GM18526 (cell line): ENCODE measurements around the gene ACAP2.

ENCODE experiments used
- POLR2A ChIP-seq: IDR thresholded peaks from 3 replicates; pipeline ENCODE4 v1.6.1; 2011; ENCODE audit not compliant: insufficient read length; ENCODE audit errors: extremely low read depth

ACAP2 gene

DNA sequence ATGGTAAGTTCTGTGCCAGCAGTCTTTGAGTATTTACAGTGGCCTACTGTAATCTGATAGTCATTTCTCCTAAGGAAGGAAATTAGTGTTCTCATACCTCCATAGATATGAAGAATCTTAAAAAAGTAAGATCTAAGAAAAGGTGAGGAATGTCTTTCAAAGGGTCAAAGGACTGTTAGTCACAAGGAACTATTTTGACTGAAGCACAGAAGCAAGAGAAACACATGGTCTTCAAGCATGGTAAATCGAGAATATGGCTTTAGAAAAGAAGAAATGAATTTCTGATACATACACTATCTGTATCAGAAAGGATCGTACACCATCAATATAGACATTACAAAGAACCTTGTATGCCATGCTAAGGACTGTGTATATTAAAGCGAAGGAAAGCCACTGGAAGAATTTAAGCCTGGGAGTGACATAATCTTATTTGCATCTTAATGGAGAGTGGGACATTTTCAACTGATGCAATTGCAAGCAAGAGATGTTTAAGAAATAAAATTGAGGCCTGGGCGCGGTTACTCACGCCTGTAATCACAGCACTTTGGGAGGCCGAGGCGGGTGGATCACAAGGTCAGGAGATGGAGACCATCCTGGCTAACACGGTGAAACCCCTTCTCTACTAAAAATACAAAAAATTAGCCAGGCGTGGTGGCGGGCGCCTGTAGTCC is 5.5 kb upstream of the ACAP2 start:
- TF ChIP-seq POLR2A: no peak

DNA sequence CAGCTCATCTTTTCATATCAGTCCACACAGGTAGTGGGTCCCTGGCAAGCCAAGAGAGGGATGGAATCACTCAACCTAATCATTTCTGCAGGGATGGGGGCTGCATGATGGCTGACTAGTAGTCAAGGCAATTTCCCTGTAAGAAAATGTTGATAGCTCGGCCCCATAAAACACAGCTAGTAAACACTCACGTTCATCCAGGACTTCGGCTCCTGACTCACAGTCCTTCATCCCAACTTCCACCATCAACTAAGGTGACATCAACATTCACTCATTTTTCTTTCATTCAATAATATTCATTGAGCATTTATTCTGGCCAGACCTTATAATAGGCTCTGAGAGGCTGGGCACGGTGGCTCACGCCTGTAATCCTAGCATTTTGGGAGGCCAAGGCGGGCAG is 4.4 kb upstream of the ACAP2 start:
- no peak for TF ChIP-seq POLR2A

DNA sequence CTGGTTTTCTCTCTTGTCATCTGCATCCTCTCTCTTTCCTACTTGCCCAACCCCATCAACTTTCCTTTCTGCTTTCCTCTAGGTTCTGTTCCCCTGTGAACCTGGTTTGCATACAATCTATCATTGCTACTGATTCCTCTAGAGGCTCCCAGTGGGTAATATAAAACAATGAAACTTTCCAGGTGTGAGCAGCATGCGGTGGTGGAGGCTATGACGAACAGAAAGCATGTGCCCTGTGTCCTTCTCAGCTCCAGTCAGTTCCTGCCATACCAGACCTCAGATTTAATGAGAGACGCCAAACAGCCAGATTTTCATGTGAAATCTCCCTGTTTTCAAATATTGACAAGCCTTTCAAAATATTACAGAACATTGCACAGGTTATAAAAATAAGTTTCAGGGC is 3.5 kb upstream of the ACAP2 start:
- TF ChIP-seq POLR2A: no peak

DNA sequence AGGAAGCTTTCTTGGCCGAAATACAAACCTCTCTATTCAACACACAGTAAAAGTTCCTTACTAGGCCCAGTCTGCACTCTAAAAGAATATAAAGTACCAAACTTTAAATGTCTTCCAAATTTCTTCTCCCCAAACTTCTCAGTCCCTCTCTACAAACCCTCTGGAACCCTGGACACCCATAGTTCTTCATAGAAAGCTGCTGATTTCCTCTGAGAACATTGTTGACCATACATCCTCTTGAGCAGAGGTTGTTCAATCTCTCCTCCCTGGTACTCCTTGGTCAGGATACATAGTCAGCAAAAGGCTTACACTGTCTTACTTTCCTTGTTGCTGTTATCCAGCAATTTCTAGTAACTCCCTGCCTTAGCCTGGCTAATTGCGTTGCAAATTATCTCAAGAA is 3.1 kb upstream of the ACAP2 start:
- no peak for TF ChIP-seq POLR2A

DNA sequence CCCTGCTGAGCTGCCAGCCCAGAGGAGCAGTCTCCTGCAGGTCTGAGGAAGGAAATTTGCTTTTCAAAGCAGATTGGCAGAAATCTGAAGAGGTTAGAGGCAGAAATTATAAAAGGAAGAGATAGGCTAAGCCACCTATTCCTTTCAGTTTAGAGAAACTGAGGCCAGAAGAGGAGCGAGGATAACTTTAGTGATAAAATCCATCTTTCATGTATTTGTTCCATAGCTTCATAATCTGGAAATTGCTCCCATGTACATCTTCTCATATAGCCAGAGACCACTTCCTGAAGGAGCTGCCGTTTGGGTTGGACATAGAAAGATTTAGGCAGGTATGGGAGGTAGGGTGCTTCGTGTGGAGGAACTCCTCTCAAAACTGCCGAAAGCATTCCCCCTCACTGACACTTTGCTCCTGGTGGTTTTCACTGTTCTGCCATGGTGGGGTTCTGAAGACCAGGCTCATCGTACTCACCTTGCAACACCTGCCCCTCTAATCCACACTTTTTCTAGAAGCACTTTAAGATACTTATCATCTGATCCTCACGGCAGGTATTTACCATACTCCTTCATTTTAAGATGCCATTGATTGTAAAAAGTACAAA is 670 bp upstream of the ACAP2 start:
- no peak for TF ChIP-seq POLR2A

DNA sequence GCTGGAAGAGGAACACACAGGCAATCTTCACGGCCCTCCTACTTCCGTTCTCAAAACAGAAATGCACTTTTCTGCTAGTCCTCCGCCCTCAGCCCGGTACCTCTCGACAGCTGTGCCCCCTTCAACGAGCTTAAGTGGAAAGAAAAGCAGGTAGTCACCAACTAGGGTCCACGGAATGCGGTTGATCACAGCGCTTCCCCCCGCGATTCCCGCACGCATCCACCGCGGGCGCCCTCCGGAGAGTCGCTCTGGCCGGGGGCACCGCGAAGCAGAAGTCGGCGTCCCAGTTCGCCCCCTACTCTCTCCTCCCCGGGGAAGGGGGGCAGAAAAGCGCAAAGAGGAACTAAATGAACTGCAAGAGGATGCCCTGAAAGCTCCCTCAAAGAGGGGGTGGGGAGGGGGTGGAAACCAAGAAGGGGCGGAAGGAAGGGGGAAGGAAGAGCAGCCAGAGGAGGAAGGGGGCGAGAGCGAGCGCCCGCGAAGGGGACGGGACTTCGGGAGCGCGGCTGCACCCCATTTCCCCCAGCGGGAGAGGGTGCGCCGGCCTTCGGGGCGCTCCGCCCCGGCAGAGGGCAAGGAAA is 738 bp downstream of the ACAP2 start:
- TF ChIP-seq POLR2A: no peak

DNA sequence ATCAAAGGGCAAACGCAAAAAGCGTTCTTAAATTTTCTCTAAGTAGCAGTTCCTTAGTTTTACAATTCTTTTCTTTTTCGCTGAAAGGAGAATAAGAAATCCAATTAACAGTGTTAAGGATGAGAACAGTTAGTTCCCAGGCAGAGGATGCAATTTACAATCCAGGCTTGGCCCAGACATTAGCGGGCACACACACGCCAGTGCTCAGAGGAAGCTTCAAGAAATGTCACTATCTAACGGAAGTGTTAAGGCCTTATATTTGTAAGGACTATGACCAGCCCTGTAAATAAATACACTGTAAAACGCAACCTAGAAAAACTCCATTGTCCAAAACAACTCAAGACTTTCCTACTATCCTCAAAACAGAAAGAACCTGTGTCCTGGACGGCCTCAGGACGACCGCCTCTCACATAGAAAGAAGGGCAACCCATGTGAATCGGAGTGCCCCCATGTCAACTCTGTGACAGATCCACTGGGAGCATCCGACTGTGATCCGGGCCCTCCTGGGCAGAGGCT is 1.3 kb downstream of the ACAP2 start:
- TF ChIP-seq POLR2A: no peak

DNA sequence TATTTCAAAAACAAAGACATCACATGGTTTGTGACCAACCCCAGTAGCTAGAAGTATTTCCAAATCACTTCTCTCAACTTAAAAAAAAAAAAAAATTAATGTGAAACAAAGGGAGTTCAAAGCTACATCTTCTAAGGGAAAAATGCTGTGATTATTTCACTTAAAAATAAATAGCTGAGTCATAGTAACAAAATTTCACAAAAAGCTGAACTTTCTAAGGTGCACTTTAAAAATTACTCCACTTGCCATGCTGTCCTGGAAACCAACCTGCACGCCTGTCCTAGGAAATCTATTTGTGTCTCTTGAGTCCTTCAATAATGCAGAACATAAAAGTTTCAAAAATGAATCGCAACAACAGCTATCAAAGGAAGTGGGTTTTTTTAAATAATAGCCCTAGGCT is 1.8 kb downstream of the ACAP2 start:
- TF ChIP-seq POLR2A: no peak

DNA sequence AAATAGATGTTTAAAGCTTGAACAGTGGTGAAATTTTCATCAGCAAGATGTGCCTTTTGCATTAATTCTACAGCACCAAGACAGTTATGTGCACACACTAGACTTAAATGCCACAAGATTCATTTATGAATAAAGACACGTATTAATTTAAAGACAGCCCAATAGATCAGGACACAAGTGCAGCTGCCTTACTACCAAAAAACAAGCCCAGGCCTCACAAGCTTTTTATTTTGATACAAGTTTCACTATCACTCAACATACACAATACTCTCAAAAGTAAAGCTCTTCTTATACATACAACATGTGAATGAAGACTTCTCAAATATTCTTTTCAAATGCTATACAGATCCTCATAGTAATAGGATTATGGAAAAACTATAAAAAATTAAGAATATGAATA is 2.4 kb downstream of the ACAP2 start:
- no peak for TF ChIP-seq POLR2A

DNA sequence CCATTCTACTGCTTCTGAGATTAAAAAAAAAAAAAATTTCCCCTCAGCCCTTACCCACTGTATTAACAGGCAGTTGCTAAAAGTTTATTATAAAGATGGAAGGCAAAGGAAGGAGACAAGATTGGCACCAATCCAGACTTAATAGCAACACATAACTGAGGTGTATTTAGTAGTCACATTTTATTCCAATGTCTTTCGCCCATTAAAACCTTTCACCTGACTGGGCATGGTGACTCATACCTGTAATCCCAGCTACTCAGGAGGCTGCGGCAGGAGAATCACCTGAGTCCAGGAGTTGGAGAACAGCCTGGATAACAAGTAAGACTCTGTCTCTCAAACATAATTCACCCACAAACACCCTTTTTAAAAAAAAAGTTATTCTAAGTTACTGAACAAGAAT is 4.4 kb downstream of the ACAP2 start:
- no peak for TF ChIP-seq POLR2A

DNA sequence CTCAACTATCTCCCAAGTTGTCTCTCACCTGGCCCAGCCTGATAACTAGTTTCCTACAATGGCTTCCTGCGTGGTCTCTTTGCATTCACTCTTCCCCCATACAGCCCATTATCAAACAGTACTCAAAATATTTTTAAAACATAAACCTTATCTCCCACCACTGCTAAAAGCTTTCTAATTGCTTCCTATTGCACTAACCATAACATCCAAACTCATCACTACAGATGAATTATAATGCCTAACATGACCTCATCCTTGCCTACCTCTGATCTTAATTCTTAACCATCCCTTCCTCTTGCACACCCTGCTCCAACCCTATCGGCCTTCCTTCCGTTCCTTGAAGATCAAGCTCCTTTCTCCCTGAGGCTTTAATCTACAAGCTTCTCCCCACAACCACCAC is 17.0 kb downstream of the ACAP2 start:
- TF ChIP-seq POLR2A: no peak

DNA sequence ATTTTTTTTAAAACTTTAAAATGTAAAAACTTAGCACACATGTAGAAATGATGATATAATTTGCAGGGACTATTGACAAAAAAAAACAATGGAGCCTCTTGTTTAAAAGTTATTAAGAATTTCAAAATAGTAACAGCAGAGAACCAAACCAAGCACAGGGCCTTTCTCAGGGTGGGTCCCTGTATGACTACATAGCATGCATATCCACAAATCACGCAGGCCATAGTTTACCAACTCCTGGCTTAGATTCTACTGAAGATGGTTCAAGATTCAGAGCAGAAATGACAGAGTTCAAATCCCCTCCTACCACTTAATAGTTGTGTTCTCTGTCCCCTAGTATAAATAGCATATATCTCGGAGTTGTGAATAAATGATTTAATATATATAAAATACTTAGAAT is 19.0 kb downstream of the ACAP2 start:
- no peak for TF ChIP-seq POLR2A

DNA sequence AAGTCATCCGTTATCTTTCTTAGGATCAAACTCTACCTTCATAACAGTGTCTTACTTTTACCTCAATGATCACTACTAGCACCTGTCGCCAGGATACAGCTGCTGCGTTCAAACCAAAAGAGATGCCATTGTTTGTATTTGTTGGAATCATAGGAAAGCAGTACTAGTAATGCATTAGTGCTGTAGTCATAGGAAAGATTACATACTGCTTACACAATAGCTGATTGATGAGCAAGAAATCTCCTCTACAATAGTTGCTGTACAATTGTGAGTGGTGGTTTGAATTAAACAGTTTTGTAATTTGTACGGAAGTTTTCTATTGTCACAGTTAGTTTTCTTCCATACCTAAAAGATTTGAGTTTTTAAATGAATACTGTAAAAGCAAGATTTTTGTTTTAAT is 21.4 kb downstream of the ACAP2 start:
- no peak for TF ChIP-seq POLR2A

DNA sequence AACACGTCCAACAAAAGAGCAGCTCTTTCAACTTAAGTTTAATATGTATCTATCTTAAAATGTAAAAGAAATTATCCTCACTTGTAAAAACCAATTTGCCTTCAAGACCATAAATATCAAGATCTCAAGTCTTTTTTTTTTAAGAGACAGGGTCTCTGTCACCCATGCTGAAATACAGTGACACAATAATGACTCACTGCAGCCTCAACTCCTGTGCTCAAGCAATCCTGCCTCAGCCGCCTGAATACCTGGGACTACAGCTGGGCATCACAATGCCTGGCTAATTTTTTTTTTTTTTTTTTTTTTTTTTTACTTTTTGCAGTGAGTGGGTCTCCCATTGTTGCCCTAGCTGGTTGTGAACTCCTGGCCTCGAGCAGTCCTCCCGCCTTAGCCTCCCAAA is 26.0 kb downstream of the ACAP2 start:
- no peak for TF ChIP-seq POLR2A

DNA sequence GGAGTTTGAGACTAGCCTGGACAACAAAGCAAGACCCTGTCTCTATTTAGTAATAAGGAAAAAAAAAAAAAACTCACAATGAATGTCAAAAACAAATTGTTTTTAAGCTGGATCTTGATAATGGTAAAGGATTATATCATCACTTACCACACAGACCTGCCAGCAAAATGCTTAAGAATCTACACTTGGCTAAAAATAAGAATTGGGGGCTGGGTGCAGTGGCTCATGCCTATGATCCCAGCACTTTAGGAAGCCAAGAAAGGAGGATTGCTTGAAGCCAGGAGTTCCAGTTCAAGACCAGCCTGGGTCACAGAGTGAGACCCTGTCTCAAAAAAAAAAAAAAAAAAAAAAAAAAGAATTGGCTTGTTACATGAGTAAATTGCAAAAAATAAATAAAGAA is 31.0 kb downstream of the ACAP2 start:
- TF ChIP-seq POLR2A: no peak

DNA sequence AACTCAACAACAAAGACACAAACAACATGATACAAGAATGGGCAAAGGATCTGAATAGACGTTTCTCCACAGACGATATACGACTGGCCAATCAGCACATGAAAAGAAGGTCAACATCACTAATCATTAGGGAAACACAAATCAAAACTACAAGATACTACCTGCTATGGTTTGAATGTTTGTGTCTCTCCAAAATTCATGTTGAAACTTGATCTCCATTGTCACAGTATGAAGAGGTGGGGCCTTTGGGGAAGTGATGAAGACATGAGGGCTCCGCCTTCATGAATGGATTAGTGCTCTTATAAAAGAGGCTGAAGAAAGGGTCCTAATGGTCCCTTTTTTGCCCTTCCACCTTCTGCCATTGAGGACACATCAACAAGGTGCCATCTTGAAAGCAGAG is 32.3 kb downstream of the ACAP2 start:
- TF ChIP-seq POLR2A: no peak
